ENCODE measurements around the gene GPR15LG. TPM values are rescaled to one million over a fixed set of nuclear protein-coding genes. Genes with fewer than 3 reads are reported as not detected.
A peak's percentile ranks its signal among the peaks of the same experiment; 100 is the strongest.

GPR15LG gene
- total RNA-seq, 1 experiment from 2014 or later, result not detected

GRCh38 chr10:84185526-84186175, 12.1 kb downstream of the GPR15LG start:
- in situ Hi-C loops (cut with HindIII; ENCODE audit: low sequenced_read_pairs), result no loop called here
- no peak for DNase-seq (ENCODE audit: low spot score)

- in situ Hi-C loops (cut with HindIII; ENCODE audit: low sequenced_read_pairs), result no loop called here
- DNase-seq (ENCODE audit: low spot score), result no peak
Observed at GRCh38 chr10:84188815-84189214, 15.2 kb downstream of the GPR15LG start.

GRCh38 chr10:84190621-84191020, 17.0 kb downstream of the GPR15LG start:
- DNase-seq (ENCODE audit: low spot score), result no peak
- in situ Hi-C loops (cut with HindIII; ENCODE audit: low sequenced_read_pairs), result no loop called here

- DNase-seq (ENCODE audit: low spot score), result no peak
Observed at GRCh38 chr10:84191106-84191505, 17.5 kb downstream of the GPR15LG start.

GRCh38 chr10:84193327-84193726, 19.7 kb downstream of the GPR15LG start:
- in situ Hi-C loops (cut with HindIII; ENCODE audit: low sequenced_read_pairs), result no loop called here
- DNase-seq (ENCODE audit: low spot score), result no peak

More at GRCh38 chr10:84191106-84191505, 17.5 kb downstream of the GPR15LG start:
- in situ Hi-C loops (cut with HindIII; ENCODE audit: low sequenced_read_pairs), result no loop called here

- in situ Hi-C loops (cut with HindIII; ENCODE audit: low sequenced_read_pairs), result no loop called here
- DNase-seq (ENCODE audit: low spot score), result no peak
Observed at GRCh38 chr10:84193846-84194423, 20.3 kb downstream of the GPR15LG start.

GRCh38 chr10:84194424-84195043, 20.9 kb downstream of the GPR15LG start, which contains the start of gene CDHR1:
TSS of gene CDHR1 (plus strand) at chr10:84194537. CDS start at chr10:84194761, 224 bp downstream.
- DNase-seq (ENCODE audit: low spot score), result peak; percentile 6
- in situ Hi-C loops (cut with HindIII; ENCODE audit: low sequenced_read_pairs), result no loop called here

GRCh38 chr10:84195044-84195830, 21.6 kb downstream of the GPR15LG start:
- in situ Hi-C loops (cut with HindIII; ENCODE audit: low sequenced_read_pairs), result no loop called here

GRCh38 chr10:84196083-84196482, 22.5 kb downstream of the GPR15LG start:
- no peak for DNase-seq (ENCODE audit: low spot score)

More at GRCh38 chr10:84195044-84195830, 21.6 kb downstream of the GPR15LG start:
- no peak for DNase-seq (ENCODE audit: low spot score)

GRCh38 chr10:84196941-84197340, 23.3 kb downstream of the GPR15LG start:
- DNase-seq (ENCODE audit: low spot score), result peak; percentile 23
- in situ Hi-C loops (cut with HindIII; ENCODE audit: low sequenced_read_pairs), result no loop called here

More at GRCh38 chr10:84196083-84196482, 22.5 kb downstream of the GPR15LG start:
- in situ Hi-C loops (cut with HindIII; ENCODE audit: low sequenced_read_pairs), result no loop called here

- DNase-seq (ENCODE audit: low spot score), result no peak
- in situ Hi-C loops (cut with HindIII; ENCODE audit: low sequenced_read_pairs), result no loop called here
Observed at GRCh38 chr10:84197643-84198042, 24.0 kb downstream of the GPR15LG start.

- in situ Hi-C loops (cut with HindIII; ENCODE audit: low sequenced_read_pairs), result no loop called here
Observed at GRCh38 chr10:84198206-84198915, 24.8 kb downstream of the GPR15LG start.

GRCh38 chr10:84200537-84201243, 27.1 kb downstream of the GPR15LG start:
- no peak for DNase-seq (ENCODE audit: low spot score)
- in situ Hi-C loops (cut with HindIII; ENCODE audit: low sequenced_read_pairs), result no loop called here

More at GRCh38 chr10:84198206-84198915, 24.8 kb downstream of the GPR15LG start:
- DNase-seq (ENCODE audit: low spot score), result no peak

- in situ Hi-C loops (cut with HindIII; ENCODE audit: low sequenced_read_pairs), result no loop called here
- no peak for DNase-seq (ENCODE audit: low spot score)
Observed at GRCh38 chr10:84201244-84201606, 27.6 kb downstream of the GPR15LG start.

- in situ Hi-C loops (cut with HindIII; ENCODE audit: low sequenced_read_pairs), result no loop called here
- DNase-seq (ENCODE audit: low spot score), result no peak
Observed at GRCh38 chr10:84201682-84202081, 28.1 kb downstream of the GPR15LG start.

- no peak for DNase-seq (ENCODE audit: low spot score)
- in situ Hi-C loops (cut with HindIII; ENCODE audit: low sequenced_read_pairs), result no loop called here
Observed at GRCh38 chr10:84202349-84202748, 28.7 kb downstream of the GPR15LG start.

GRCh38 chr10:84204122-84204521, 30.5 kb downstream of the GPR15LG start:
- DNase-seq (ENCODE audit: low spot score), result no peak
- in situ Hi-C loops (cut with HindIII; ENCODE audit: low sequenced_read_pairs), result no loop called here

- in situ Hi-C loops (cut with HindIII; ENCODE audit: low sequenced_read_pairs), result no loop called here
Observed at GRCh38 chr10:84204610-84205009, 31.0 kb downstream of the GPR15LG start.

More at GRCh38 chr10:84204610-84205009, 31.0 kb downstream of the GPR15LG start:
- no peak for DNase-seq (ENCODE audit: low spot score)

All from G401 (cell line).